HG03575 (cell line): ENCODE measurements around the gene TMEM270.
"Not testable (repeated sequence)": the region's sequence is repeated elsewhere in the genome, so short reads cannot be mapped to it uniquely, and the experiment has no call there.

ENCODE experiments used
- ATAC-seq: cut with Tn5 transposase; IDR thresholded peaks from one replicate; pipeline ENCODE4 v1.9.1; 2021; ENCODE audit not compliant: unreplicated experiment, insufficient number of reproducible peaks, low FRiP score; ENCODE audit errors: extremely low read depth

TMEM270 gene

GRCh38 chr7:73860859-73861258, at the start of gene TMEM270:
TMEM270 (plus strand) TSS chr7:73861159; CDS start chr7:73861195, 36 bp downstream.
- no peak for ATAC-seq

- ATAC-seq: no peak
Observed at GRCh38 chr7:73811760-73812168, 49.2 kb upstream of the TMEM270 start.

- no peak for ATAC-seq
Observed at GRCh38 chr7:73812996-73813395, 48.0 kb upstream of the TMEM270 start.

- ATAC-seq: no peak
Observed at GRCh38 chr7:73815436-73815835, 45.5 kb upstream of the TMEM270 start.

- ATAC-seq: no peak
Observed at GRCh38 chr7:73817121-73817520, 43.8 kb upstream of the TMEM270 start.

GRCh38 chr7:73820013-73820412, 40.9 kb upstream of the TMEM270 start:
- ATAC-seq: no peak

- ATAC-seq: not testable (repeated sequence)
Observed at GRCh38 chr7:73821597-73822285, 39.2 kb upstream of the TMEM270 start.

GRCh38 chr7:73822319-73823173, 38.4 kb upstream of the TMEM270 start:
- no peak for ATAC-seq

GRCh38 chr7:73823257-73823656, 37.7 kb upstream of the TMEM270 start:
- no peak for ATAC-seq

GRCh38 chr7:73823873-73824592, 36.9 kb upstream of the TMEM270 start:
- no peak for ATAC-seq

- ATAC-seq: no peak
Observed at GRCh38 chr7:73824986-73825385, 36.0 kb upstream of the TMEM270 start.

- no peak for ATAC-seq
Observed at GRCh38 chr7:73827567-73828106, 33.3 kb upstream of the TMEM270 start.

- ATAC-seq: no peak
Observed at GRCh38 chr7:73828107-73828803, 32.7 kb upstream of the TMEM270 start.

GRCh38 chr7:73828972-73829371, 32.0 kb upstream of the TMEM270 start:
- ATAC-seq: no peak

- ATAC-seq: no peak
Observed at GRCh38 chr7:73829505-73829904, 31.5 kb upstream of the TMEM270 start.

GRCh38 chr7:73829921-73830680, 30.9 kb upstream of the TMEM270 start:
- ATAC-seq: no peak

GRCh38 chr7:73830681-73831583, 30.0 kb upstream of the TMEM270 start, which contains the start of gene CLDN4:
CLDN4 (plus strand) TSS chr7:73830996; CDS start chr7:73831202, 206 bp downstream.
- ATAC-seq: no peak
